ENCODE results near the gene RAB7B. TPM values are rescaled to one million over a fixed set of nuclear protein-coding genes. Genes with fewer than 3 reads are reported as not detected.
A peak's percentile ranks its signal among the peaks of the same experiment; 100 is the strongest.

RAB7B gene
- total RNA-seq, 6 donors from 2014 or later: 2.6 to 27.5 (median 9.1) TPM

DNA sequence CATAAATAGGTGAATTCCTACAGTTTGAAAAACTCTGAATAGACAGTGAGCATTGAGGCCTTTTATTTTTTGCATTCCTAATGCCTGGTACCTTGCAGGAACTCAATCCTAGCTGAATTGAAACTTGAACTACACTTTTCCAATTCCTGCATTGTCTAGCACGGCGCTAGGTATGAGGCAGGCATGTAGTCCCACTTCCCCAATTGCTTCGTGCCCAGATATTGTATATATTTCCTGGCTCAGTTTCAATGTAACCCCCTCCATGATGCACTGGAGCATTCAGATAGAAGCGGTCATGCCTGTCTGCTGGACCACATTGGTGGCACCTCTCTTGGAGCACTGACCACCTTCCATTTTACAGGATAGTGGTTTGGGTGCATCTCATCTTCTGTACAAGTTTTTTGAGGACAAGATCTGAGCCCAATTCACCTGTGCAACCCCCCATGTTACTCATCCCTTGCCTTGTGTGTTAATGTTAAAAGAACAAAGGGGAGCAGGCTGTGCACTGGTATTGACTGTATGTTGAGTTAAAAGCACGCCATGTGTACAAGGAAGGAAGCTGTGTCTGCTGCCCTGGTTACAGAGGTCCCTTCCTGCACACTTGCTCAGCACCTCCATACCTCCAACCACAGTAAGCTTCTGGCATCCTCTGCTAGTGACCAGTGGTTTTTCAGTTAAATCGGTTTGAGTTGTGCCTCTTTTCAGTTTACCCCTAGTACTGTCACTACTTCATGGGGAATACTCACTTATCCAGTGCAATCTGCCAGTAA, 10.0 kb upstream of the RAB7B start:
- 69 to 81% methylated on average over 6 of the region's 6 CpGs for WGBS, 2 donors
- Histone ChIP-seq H3K27ac (no peak overlapping the region), H3K36me3 (no peaks in the 10 kb centered on the region), H3K9me3 (no peaks in the 10 kb centered on the region), H3K4me1 (no peaks in the 10 kb centered on the region), H3K4me3 (no peak overlapping the region), H3K27me3 (no peaks in the 10 kb centered on the region)
- DNase-seq: no peak
- TF ChIP-seq EP300 (IDR thresholded peaks at IDR 0.05) (no peak), POLR2AphosphoS5 (IDR thresholded peaks at IDR 0.05) (no peak), POLR2A (IDR thresholded peaks at IDR 0.05) (no peak)
- TF ChIP-seq, protein P1, sequence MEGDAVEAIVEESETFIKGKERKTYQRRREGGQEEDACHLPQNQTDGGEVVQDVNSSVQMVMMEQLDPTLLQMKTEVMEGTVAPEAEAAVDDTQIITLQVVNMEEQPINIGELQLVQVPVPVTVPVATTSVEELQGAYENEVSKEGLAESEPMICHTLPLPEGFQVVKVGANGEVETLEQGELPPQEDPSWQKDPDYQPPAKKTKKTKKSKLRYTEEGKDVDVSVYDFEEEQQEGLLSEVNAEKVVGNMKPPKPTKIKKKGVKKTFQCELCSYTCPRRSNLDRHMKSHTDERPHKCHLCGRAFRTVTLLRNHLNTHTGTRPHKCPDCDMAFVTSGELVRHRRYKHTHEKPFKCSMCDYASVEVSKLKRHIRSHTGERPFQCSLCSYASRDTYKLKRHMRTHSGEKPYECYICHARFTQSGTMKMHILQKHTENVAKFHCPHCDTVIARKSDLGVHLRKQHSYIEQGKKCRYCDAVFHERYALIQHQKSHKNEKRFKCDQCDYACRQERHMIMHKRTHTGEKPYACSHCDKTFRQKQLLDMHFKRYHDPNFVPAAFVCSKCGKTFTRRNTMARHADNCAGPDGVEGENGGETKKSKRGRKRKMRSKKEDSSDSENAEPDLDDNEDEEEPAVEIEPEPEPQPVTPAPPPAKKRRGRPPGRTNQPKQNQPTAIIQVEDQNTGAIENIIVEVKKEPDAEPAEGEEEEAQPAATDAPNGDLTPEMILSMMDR (IDR thresholded peaks at IDR 0.05): no peak
- ATAC-seq (ENCODE audit: low FRiP score in 2 of 2): no peak

DNA sequence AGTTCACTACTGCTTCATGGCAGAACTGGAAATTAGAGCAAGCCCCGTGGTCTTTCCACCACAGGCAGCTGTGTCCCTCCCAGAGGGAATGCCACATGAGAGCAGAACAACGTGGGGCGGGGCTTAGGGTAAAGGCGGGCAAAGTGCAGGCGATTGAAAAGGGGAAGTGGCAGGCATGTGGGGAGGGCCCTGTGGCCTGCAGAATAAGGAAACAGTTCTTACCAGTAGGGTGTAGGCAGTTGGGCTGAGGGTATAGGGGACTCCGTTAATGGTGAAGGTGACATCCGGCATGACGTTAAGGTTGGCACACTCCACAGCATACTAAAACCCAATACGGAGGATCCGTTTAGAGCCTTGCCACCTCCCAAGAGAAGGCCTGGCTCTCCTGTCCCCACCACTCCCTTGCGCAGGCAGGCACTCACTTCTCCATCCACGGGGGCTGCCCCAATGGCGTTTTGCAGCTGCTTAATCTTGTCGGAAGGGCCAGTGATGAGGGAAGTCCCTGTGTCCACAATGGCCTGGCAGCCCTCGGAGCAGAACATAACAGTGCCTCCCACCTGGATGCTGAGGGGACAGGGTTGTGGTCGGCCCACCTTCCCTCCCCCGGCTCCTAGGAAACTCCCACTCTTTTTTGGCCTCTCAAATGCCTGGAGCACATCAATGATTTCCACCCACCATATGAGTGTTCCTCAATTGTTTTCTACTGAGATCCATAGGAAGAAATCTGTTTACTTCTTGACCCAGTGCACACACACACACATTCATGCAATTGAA, 9.1 kb upstream of the RAB7B start:
- no peaks in the 10 kb centered on the region for H3K9me3 ChIP-seq
- WGBS, 2 donors: 65 to 71% methylated on average over 14 to 17 of the region's 17 CpGs
- H3K4me3 ChIP-seq: no peak overlapping the region
- H3K36me3 ChIP-seq: no peaks in the 10 kb centered on the region
- no peaks in the 10 kb centered on the region for H3K4me1 ChIP-seq
- DNase-seq (peak in 1 of 2 donors; percentile 87), ATAC-seq (ENCODE audit: low FRiP score in 2 of 2) (peak; percentile 89 to 94)
- H3K27ac ChIP-seq: peak overlapping the region in 1 of 4 donors; percentile 68
- TF ChIP-seq, protein P1 (IDR thresholded peaks at IDR 0.05): peak in 1 of 6 experiments; percentile 5
- TF ChIP-seq EP300 (IDR thresholded peaks at IDR 0.05) (no peak), POLR2AphosphoS5 (IDR thresholded peaks at IDR 0.05) (peak in 1 of 2 donors; percentile 15), POLR2A (IDR thresholded peaks at IDR 0.05) (peak in 2 of 4 donors; percentile 22 to 55)
- no peaks in the 10 kb centered on the region for H3K27me3 ChIP-seq

DNA sequence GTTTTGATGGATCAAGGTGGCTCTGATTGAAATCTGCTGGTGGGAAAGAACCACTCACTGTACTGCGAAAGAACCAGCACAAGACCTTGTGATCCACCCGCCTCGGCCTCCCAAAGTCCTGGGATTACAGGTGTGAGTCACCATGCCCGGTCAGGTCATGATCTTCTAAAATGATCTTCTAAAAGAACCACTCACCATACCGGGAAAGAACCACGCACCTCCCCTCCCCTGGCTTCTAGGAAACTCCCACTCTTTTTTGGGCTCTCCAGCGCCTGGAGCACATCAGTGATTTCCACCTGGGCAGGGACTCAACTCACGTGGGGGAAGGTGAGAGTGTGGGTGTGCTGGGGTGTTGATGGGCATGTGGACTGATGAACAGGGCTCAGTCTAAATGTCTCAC, 7.9 kb upstream of the RAB7B start:
- ATAC-seq (ENCODE audit: low FRiP score in 2 of 2) (no peak), DNase-seq (no peak)
- no peaks in the 10 kb centered on the region for H3K27me3 ChIP-seq
- H3K4me3 ChIP-seq: no peak overlapping the region
- no peak overlapping the region for H3K27ac ChIP-seq
- no peaks in the 10 kb centered on the region for H3K36me3 ChIP-seq
- no peaks in the 10 kb centered on the region for H3K9me3 ChIP-seq
- peaks cover 0 to 5% (median 0%) of the 10 kb centered on the region in 4 donors for H3K4me1 ChIP-seq
- TF ChIP-seq, protein P1 (IDR thresholded peaks at IDR 0.05): no peak
- TF ChIP-seq POLR2A (IDR thresholded peaks at IDR 0.05) (no peak), EP300 (IDR thresholded peaks at IDR 0.05) (no peak), POLR2AphosphoS5 (IDR thresholded peaks at IDR 0.05) (no peak)
- 78 to 82% methylated on average over 8 of the region's 8 CpGs for WGBS, 2 donors

DNA sequence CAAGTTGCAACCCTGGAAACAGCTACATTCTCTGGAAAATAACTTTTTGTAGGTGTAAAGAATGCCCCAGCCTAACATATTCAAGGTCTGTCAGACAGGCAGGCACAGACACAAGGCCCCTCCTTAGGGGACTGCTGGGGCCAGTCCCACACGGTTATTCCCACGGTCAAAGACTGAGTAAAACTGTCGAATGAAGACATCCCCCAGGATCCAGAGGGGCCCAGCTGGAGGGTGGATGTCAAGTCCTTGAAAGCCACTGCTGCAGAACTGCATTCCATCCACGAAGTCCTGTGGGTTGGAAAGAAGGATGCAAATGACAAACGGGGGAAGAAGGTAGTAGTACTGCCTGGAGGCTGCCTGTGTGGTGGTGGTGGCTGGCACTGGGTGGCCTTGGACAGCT, 6.9 kb upstream of the RAB7B start:
- DNase-seq: no peak

More for the DNA sequence above, 6.9 kb upstream of the RAB7B start:
- 70 to 75% methylated on average over 5 of the region's 5 CpGs for WGBS, 2 donors
- TF ChIP-seq, protein P1 (IDR thresholded peaks at IDR 0.05): no peak
- TF ChIP-seq POLR2AphosphoS5 (IDR thresholded peaks at IDR 0.05): no peak
- no peak for TF ChIP-seq POLR2A (IDR thresholded peaks at IDR 0.05)
- TF ChIP-seq EP300 (IDR thresholded peaks at IDR 0.05): no peak
- Histone ChIP-seq H3K4me3 (no peak overlapping the region), H3K9me3 (no peaks in the 10 kb centered on the region), H3K27me3 (no peaks in the 10 kb centered on the region), H3K27ac (no peak overlapping the region), H3K4me1 (peaks cover 0 to 6% (median 2%) of the 10 kb centered on the region in 4 donors), H3K36me3 (no peaks in the 10 kb centered on the region)
- ATAC-seq (ENCODE audit: low FRiP score in 2 of 2): no peak
